Mesendoderm (in vitro differentiated cells): ENCODE measurements around the gene HOATZ.

Experiments
- DNase-seq: peaks from one replicate; pipeline ENCODE4 v3.0.0; 2013
- H2AK5ac ChIP-seq: 2 replicates; pipeline ENCODE4 v1.6.1; 2013; ENCODE audit warnings: low read length, inconsistent platforms
- H2BK120ac ChIP-seq: 2 replicates; pipeline ENCODE4 v1.6.1; 2013; ENCODE audit warnings: low read depth, mild to moderate bottlenecking, low read length, moderate library complexity, mixed read lengths
- H2BK15ac ChIP-seq: replicated peaks from 2 replicates; pipeline ENCODE4 v1.6.1; 2013; ENCODE audit warnings: low read depth, mild to moderate bottlenecking, moderate library complexity
- H2BK5ac ChIP-seq: 2 replicates; pipeline ENCODE4 v1.6.1; 2013; ENCODE audit warnings: low read length, inconsistent platforms
- H3K18ac ChIP-seq: 2 replicates; pipeline ENCODE4 v1.6.1; 2013; ENCODE audit warnings: mild to moderate bottlenecking, low read length, mixed read lengths
- H3K23ac ChIP-seq: one replicate; pipeline ENCODE4 v1.6.1; 2013; ENCODE audit warnings: low read length
- H3K27ac ChIP-seq: 2 replicates; pipeline ENCODE4 v1.5.1; 2013; ENCODE audit warnings: low read depth, mild to moderate bottlenecking, inconsistent platforms, low read length, moderate library complexity
- H3K27me3 ChIP-seq: 2 replicates; pipeline ENCODE4 v1.6.1; 2013; ENCODE audit warnings: low read length, control low read depth, mild to moderate bottlenecking, inconsistent platforms; ENCODE audit not compliant: insufficient read depth, poor library complexity
- H3K36me3 ChIP-seq: 2 replicates; pipeline ENCODE4 v1.6.1; 2013; ENCODE audit warnings: low read length, inconsistent platforms; ENCODE audit not compliant: control insufficient read depth, insufficient read depth
- H3K4ac ChIP-seq: one replicate; pipeline ENCODE4 v1.6.1; 2013; ENCODE audit warnings: low read depth, mild to moderate bottlenecking, low read length, moderate library complexity
- H3K4me1 ChIP-seq: 2 replicates; pipeline ENCODE4 v1.6.1; 2013; ENCODE audit warnings: low read depth, low read length, inconsistent platforms; ENCODE audit not compliant: control insufficient read depth
- H3K4me2 ChIP-seq: 2 replicates; pipeline ENCODE4 v1.6.1; 2013; ENCODE audit warnings: low read length
- H3K4me3 ChIP-seq: 2 replicates; pipeline ENCODE4 v1.5.1; 2013; ENCODE audit warnings: mild to moderate bottlenecking, low read length
- H3K56ac ChIP-seq: one replicate; pipeline ENCODE4 v1.6.1; 2013; ENCODE audit warnings: low read length
- H3K79me1 ChIP-seq: 2 replicates; pipeline ENCODE4 v1.6.1; 2013; ENCODE audit warnings: low read length, inconsistent platforms
- H3K79me2 ChIP-seq: 2 replicates; pipeline ENCODE4 v1.6.1; 2013; ENCODE audit warnings: mild to moderate bottlenecking, low read length; ENCODE audit not compliant: control insufficient read depth, insufficient read depth
- H3K9ac ChIP-seq: 2 replicates; pipeline ENCODE4 v1.6.1; 2013; ENCODE audit warnings: low read length, inconsistent platforms
- H4K5ac ChIP-seq: one replicate; pipeline ENCODE4 v1.6.1; 2013; ENCODE audit warnings: low read length
- H4K8ac ChIP-seq: one replicate; pipeline ENCODE4 v1.6.1; 2013; ENCODE audit warnings: low read depth, mild to moderate bottlenecking, control low read depth, low read length, moderate library complexity
- WGBS: extraction: QIAGEN DNeasy Blood & Tissue Kit; methylation state at CpG from one replicate; pipeline ENCODE4 v1.1.7; 2013; ENCODE audit warnings: low lambda C conversion rate, missing lambda C conversion rate; ENCODE audit not compliant: insufficient coverage; ENCODE audit errors: extremely low coverage; 5-methylcytosine and 5-hydroxymethylcytosine counted together

The HOATZ gene

GRCh38 chr11:111560800-111561199 is 46.2 kb downstream of the HOATZ start:
- Histone ChIP-seq H2AK5ac (no peak overlapping the region), H2BK120ac (no peak overlapping the region), H3K18ac (no peak overlapping the region), H3K79me2 (no peaks in the 10 kb centered on the region), H3K27ac (no peak overlapping the region), H3K23ac (no peak overlapping the region), H3K36me3 (no peaks in the 10 kb centered on the region), H3K9ac (no peak overlapping the region), H4K8ac (no peak overlapping the region), H4K5ac (no peak overlapping the region), H3K4me2 (no peak overlapping the region), H2BK5ac (no peak overlapping the region), H3K27me3 (no peaks in the 10 kb centered on the region), H3K79me1 (no peaks in the 10 kb centered on the region), H3K56ac (no peak overlapping the region), H3K4ac (no peak overlapping the region), H3K4me3 (no peak overlapping the region), H2BK15ac (no peak overlapping the region), H3K4me1 (no peaks in the 10 kb centered on the region)
- no CpG with 5 or more reads among the region's 3 CpGs for WGBS
- no peak for DNase-seq

GRCh38 chr11:111561306-111561705 is 46.7 kb downstream of the HOATZ start:
- Histone ChIP-seq H4K5ac (no peak overlapping the region), H3K18ac (no peak overlapping the region), H2BK120ac (no peak overlapping the region), H3K4me1 (no peaks in the 10 kb centered on the region), H3K27me3 (no peaks in the 10 kb centered on the region), H2BK5ac (no peak overlapping the region), H3K27ac (no peak overlapping the region), H3K4me3 (no peak overlapping the region), H3K79me2 (no peaks in the 10 kb centered on the region), H3K56ac (no peak overlapping the region), H3K9ac (no peak overlapping the region), H3K79me1 (no peaks in the 10 kb centered on the region), H2AK5ac (no peak overlapping the region), H3K36me3 (no peaks in the 10 kb centered on the region), H4K8ac (no peak overlapping the region), H3K4ac (no peak overlapping the region), H3K4me2 (no peak overlapping the region), H3K23ac (no peak overlapping the region), H2BK15ac (no peak overlapping the region)
- no peak for DNase-seq
- no CpG with 5 or more reads among the region's 3 CpGs for WGBS

- Histone ChIP-seq H3K9ac (no peak overlapping the region), H3K4me2 (no peak overlapping the region), H2BK15ac (no peak overlapping the region), H3K18ac (no peak overlapping the region), H2BK120ac (no peak overlapping the region), H3K27ac (no peak overlapping the region), H3K79me2 (no peaks in the 10 kb centered on the region), H3K4me3 (no peak overlapping the region), H2BK5ac (no peak overlapping the region), H4K8ac (no peak overlapping the region), H3K4me1 (no peaks in the 10 kb centered on the region), H3K23ac (no peak overlapping the region), H3K36me3 (no peaks in the 10 kb centered on the region), H3K56ac (no peak overlapping the region), H4K5ac (no peak overlapping the region), H3K4ac (no peak overlapping the region), H3K27me3 (no peaks in the 10 kb centered on the region), H3K79me1 (no peaks in the 10 kb centered on the region), H2AK5ac (no peak overlapping the region)
- DNase-seq = peak; percentile 74
- WGBS = no CpG with 5 or more reads among the region's 3 CpGs
Observed at GRCh38 chr11:111561791-111562325, 47.3 kb downstream of the HOATZ start.

GRCh38 chr11:111562692-111563389 is 48.3 kb downstream of the HOATZ start:
- Histone ChIP-seq H3K4me3 (no peak overlapping the region), H4K8ac (no peak overlapping the region), H3K18ac (no peak overlapping the region), H3K4ac (no peak overlapping the region), H2BK15ac (no peak overlapping the region), H3K27me3 (no peaks in the 10 kb centered on the region), H3K4me2 (no peak overlapping the region), H3K27ac (no peak overlapping the region), H2BK120ac (no peak overlapping the region), H3K79me2 (no peaks in the 10 kb centered on the region), H2BK5ac (no peak overlapping the region), H3K36me3 (no peaks in the 10 kb centered on the region), H3K56ac (no peak overlapping the region), H2AK5ac (no peak overlapping the region), H3K4me1 (no peaks in the 10 kb centered on the region), H3K9ac (no peak overlapping the region), H3K79me1 (no peaks in the 10 kb centered on the region), H4K5ac (no peak overlapping the region), H3K23ac (no peak overlapping the region)
- WGBS = no CpG with 5 or more reads among the region's 10 CpGs
- no peak for DNase-seq

- Histone ChIP-seq H2AK5ac (no peak overlapping the region), H3K4me2 (no peak overlapping the region), H3K79me1 (no peaks in the 10 kb centered on the region), H3K27ac (no peak overlapping the region), H3K27me3 (no peaks in the 10 kb centered on the region), H3K18ac (peak overlapping the region; percentile 55), H3K23ac (no peak overlapping the region), H3K79me2 (no peaks in the 10 kb centered on the region), H2BK5ac (no peak overlapping the region), H3K36me3 (no peaks in the 10 kb centered on the region), H4K5ac (no peak overlapping the region), H4K8ac (no peak overlapping the region), H3K4me3 (no peak overlapping the region), H2BK15ac (no peak overlapping the region), H3K9ac (no peak overlapping the region), H3K4ac (peak overlapping the region; percentile 70), H3K56ac (no peak overlapping the region), H3K4me1 (no peaks in the 10 kb centered on the region), H2BK120ac (no peak overlapping the region)
- DNase-seq = peak; percentile 76
- no CpG with 5 or more reads among the region's 4 CpGs for WGBS
Observed at GRCh38 chr11:111565114-111565720, 50.6 kb downstream of the HOATZ start.
